MM.1S (cell line): ENCODE results near the gene NEK5.

ENCODE experiments used
- DNase-seq: peaks from one replicate; pipeline ENCODE4 v3.0.0-alpha.2; 2015
- H2AFZ ChIP-seq: fragments of 300-600 bp; sonication (generic); 2 replicates; pipeline ENCODE4 v1.6.0; 2016; ENCODE audit warnings: antibody characterized with exemption, low read length
- H3F3A ChIP-seq: fragments of 300-600 bp; sonication (generic); 2 replicates; pipeline ENCODE4 v1.6.1; 2016; ENCODE audit warnings: mild to moderate bottlenecking, antibody characterized with exemption, low read length, moderate library complexity, mixed read lengths; ENCODE audit not compliant: insufficient read depth
- H3K27ac ChIP-seq: fragments of 300-600 bp; sonication (generic); 2 replicates; pipeline ENCODE4 v1.5.1; 2016; ENCODE audit warnings: mild to moderate bottlenecking, low read length
- H3K27me3 ChIP-seq: fragments of 300-600 bp; sonication (generic); replicated peaks from 2 replicates; pipeline ENCODE4 v1.6.0; 2016; ENCODE audit warnings: low read length; ENCODE audit not compliant: insufficient read depth
- H3K36me3 ChIP-seq: fragments of 300-600 bp; sonication (generic); replicated peaks from 2 replicates; pipeline ENCODE4 v1.6.1; 2016; ENCODE audit warnings: mild to moderate bottlenecking, low read length, mixed read lengths; ENCODE audit not compliant: insufficient read depth
- H3K4me1 ChIP-seq: fragments of 300-600 bp; sonication (generic); 2 replicates; pipeline ENCODE4 v1.6.1; 2016; ENCODE audit warnings: low read length, mixed read lengths
- H3K4me2 ChIP-seq: fragments of 300-600 bp; sonication (generic); 2 replicates; pipeline ENCODE4 v1.6.0; 2016; ENCODE audit warnings: low read depth, low read length
- H3K4me3 ChIP-seq: fragments of 300-600 bp; sonication (generic); 2 replicates; pipeline ENCODE4 v1.5.1; 2016; ENCODE audit warnings: low read length, mixed read lengths
- H3K79me2 ChIP-seq: fragments of 300-600 bp; sonication (generic); 2 replicates; pipeline ENCODE4 v1.6.1; 2016; ENCODE audit warnings: mixed run types, low read length, mixed read lengths
- H3K9ac ChIP-seq: fragments of 300-600 bp; sonication (generic); 2 replicates; pipeline ENCODE4 v1.6.1; 2016; ENCODE audit warnings: low read length, mixed read lengths
- H3K9me2 ChIP-seq: fragments of 300-600 bp; sonication (generic); replicated peaks from 2 replicates; pipeline ENCODE4 v1.6.1; 2016; ENCODE audit warnings: mild to moderate bottlenecking, low read length, mixed read lengths; ENCODE audit not compliant: insufficient read depth
- H3K9me3 ChIP-seq: fragments of 300-600 bp; sonication (generic); replicated peaks from 2 replicates; pipeline ENCODE4 v1.6.1; 2016; ENCODE audit warnings: mild to moderate bottlenecking, low read length, mixed read lengths; ENCODE audit not compliant: insufficient read depth
- H4K20me1 ChIP-seq: fragments of 300-600 bp; sonication (generic); 2 replicates; pipeline ENCODE4 v1.6.1; 2016; ENCODE audit warnings: mild to moderate bottlenecking, low read length, moderate library complexity, mixed read lengths; ENCODE audit not compliant: insufficient read depth
- EZH2 ChIP-seq: fragments of 300-600 bp; sonication (generic); optimal IDR thresholded peaks from 2 replicates; pipeline ENCODE3; 2017; ENCODE audit warnings: low read depth, mild to moderate bottlenecking, antibody characterized with exemption, low read length, mixed read lengths
- EZH2phosphoT487 ChIP-seq: fragments of 300-600 bp; sonication (generic); IDR thresholded peaks from 2 replicates; pipeline ENCODE4 v1.6.1; 2018; ENCODE audit warnings: antibody characterized with exemption, low read length
- TF ChIP-seq, protein P1 (sequence below): fragments of 300-600 bp; sonication (generic); IDR thresholded peaks from 2 replicates; pipeline ENCODE4 v1.5.1; 2016; ENCODE audit warnings: antibody characterized with exemption, low read length, mixed read lengths

The NEK5 gene

DNA sequence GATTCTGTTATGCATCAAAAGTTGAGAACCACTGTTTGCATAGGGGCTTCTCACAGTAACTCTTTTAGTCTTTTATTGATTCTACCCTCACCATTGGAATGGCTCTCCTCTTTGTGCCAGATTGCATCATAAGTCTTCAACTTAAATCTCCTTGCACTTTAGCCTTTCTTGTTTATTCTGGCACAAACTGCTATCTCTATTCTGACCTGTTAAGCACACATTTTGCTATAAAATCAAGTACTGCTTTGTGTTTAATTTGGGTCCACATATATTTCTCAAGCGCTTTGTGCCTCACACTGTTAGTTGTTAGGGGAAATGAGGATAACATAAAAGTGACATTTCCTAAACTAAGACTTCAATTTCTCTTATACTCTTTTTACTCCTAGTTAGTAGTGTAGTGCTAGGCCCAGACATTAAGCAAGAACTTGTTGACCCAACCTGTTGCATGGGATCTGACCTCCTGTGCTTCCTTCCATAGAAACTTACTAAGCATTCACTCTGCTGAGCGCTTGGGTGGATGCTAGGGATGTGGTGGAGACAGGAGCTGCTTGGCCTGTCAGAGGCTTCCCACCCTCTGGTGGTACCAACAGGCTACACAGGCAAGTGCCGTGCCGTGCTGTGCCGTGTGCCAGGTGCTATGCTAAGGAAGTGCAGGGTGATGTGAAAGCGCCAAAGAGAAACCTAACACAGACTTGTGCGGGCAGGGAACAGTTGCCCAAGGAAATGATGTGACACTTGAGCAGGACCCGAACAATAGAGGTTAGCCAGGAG, 103.2 kb downstream of the NEK5 start:
- H3K79me2 ChIP-seq = no peaks in the 10 kb centered on the region
- DNase-seq = no peak
- no peaks in the 10 kb centered on the region for H3K9me2 ChIP-seq
- H3K9ac ChIP-seq = no peak overlapping the region
- H3K4me3 ChIP-seq = no peak overlapping the region
- H3F3A ChIP-seq = no peaks in the 10 kb centered on the region
- H4K20me1 ChIP-seq = no peaks in the 10 kb centered on the region
- no peaks in the 10 kb centered on the region for H3K9me3 ChIP-seq
- no peaks in the 10 kb centered on the region for H3K36me3 ChIP-seq
- no peak overlapping the region for H3K4me2 ChIP-seq
- no peaks in the 10 kb centered on the region for H3K27me3 ChIP-seq
- H3K4me1 ChIP-seq = no peaks in the 10 kb centered on the region
- H3K27ac ChIP-seq = no peak overlapping the region
- TF ChIP-seq, protein P1, sequence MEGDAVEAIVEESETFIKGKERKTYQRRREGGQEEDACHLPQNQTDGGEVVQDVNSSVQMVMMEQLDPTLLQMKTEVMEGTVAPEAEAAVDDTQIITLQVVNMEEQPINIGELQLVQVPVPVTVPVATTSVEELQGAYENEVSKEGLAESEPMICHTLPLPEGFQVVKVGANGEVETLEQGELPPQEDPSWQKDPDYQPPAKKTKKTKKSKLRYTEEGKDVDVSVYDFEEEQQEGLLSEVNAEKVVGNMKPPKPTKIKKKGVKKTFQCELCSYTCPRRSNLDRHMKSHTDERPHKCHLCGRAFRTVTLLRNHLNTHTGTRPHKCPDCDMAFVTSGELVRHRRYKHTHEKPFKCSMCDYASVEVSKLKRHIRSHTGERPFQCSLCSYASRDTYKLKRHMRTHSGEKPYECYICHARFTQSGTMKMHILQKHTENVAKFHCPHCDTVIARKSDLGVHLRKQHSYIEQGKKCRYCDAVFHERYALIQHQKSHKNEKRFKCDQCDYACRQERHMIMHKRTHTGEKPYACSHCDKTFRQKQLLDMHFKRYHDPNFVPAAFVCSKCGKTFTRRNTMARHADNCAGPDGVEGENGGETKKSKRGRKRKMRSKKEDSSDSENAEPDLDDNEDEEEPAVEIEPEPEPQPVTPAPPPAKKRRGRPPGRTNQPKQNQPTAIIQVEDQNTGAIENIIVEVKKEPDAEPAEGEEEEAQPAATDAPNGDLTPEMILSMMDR = no peak
- TF ChIP-seq EZH2phosphoT487 (no peak), EZH2 (no peak)
- no peak overlapping the region for H2AFZ ChIP-seq

- no peak for DNase-seq
- H3K9me2 ChIP-seq = no peaks in the 10 kb centered on the region
- no peaks in the 10 kb centered on the region for H3K9me3 ChIP-seq
- H3K79me2 ChIP-seq = no peaks in the 10 kb centered on the region
- H3F3A ChIP-seq = no peaks in the 10 kb centered on the region
- no peak within 1 kb of the TSS for H2AFZ ChIP-seq
- H3K4me1 ChIP-seq = no peaks in the 10 kb centered on the region
- H3K36me3 ChIP-seq = no peaks in the 10 kb centered on the region
- H3K4me2 ChIP-seq = no peak within 1 kb of the TSS
- no peaks in the 10 kb centered on the region for H4K20me1 ChIP-seq
- H3K4me3 ChIP-seq = no peak within 1 kb of the TSS
- H3K9ac ChIP-seq = no peak within 1 kb of the TSS
- no peak within 1 kb of the TSS for H3K27ac ChIP-seq
- no peak for TF ChIP-seq EZH2phosphoT487
- TF ChIP-seq, protein P1 = no peak
- H3K27me3 ChIP-seq = no peaks in the 10 kb centered on the region
Observed at GRCh38 chr13:52024481-52024880, 104.4 kb downstream of the NEK5 start, which contains the start of gene UTP14C. Gene UTP14C (plus strand): TSS chr13:52024691. CDS start chr13:52028805, 4,114 bp downstream.

DNA sequence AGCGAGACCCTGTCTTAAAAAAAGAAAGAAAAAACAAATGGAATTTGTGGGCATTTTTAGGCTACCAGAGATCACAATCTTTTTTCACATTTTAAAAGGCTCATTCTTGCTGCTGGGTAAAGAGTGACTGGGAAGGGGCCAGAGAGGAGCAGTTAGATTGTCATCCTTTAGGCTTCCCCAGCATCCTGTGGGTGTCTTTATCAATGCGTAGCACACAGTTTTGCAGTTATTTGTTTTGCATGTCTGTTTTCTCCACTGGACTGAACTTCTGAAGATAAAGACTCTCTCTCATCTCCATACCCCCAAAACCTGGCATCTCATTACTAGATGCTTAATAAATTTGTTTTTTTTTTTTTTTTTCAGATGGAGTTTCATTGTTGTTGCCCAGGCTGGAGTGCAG, 106.5 kb downstream of the NEK5 start:
- H4K20me1 ChIP-seq = no peaks in the 10 kb centered on the region
- TF ChIP-seq, protein P1 = no peak
- TF ChIP-seq EZH2phosphoT487 (no peak), EZH2 (no peak)
- H3F3A ChIP-seq = no peaks in the 10 kb centered on the region
- no peaks in the 10 kb centered on the region for H3K4me1 ChIP-seq
- no peaks in the 10 kb centered on the region for H3K36me3 ChIP-seq
- no peaks in the 10 kb centered on the region for H3K27me3 ChIP-seq
- H3K9ac ChIP-seq = no peak overlapping the region
- H3K79me2 ChIP-seq = no peaks in the 10 kb centered on the region
- DNase-seq = no peak
- H2AFZ ChIP-seq = no peak overlapping the region
- H3K9me2 ChIP-seq = no peaks in the 10 kb centered on the region
- no peak overlapping the region for H3K4me2 ChIP-seq
- no peak overlapping the region for H3K4me3 ChIP-seq
- H3K27ac ChIP-seq = no peak overlapping the region
- H3K9me3 ChIP-seq = no peaks in the 10 kb centered on the region
